Thyroid gland (tissue), 4 donors: Measurements from ENCODE around the gene NXPH4. TPM values are rescaled to one million over a fixed set of nuclear protein-coding genes. Genes with fewer than 3 reads are reported as not detected.

ENCODE experiments used
- DNase-seq, 2 donors: peaks; one replicate each; pipeline ENCODE4 v3.0.0-alpha.2; 2019
- H3K27ac ChIP-seq, 3 donors: fragments of 200-600 bp; sonication (generic); 1 replicate in 2 of 3; 2 replicates in 1 of 3; pipeline ENCODE4 v1.5.1; 2016 to 2019; ENCODE audit warnings: mild to moderate bottlenecking in 1 of 3, moderate library complexity in 1 of 3
- H3K27me3 ChIP-seq: fragments of 200-600 bp; sonication (generic); one replicate; pipeline ENCODE4 v1.5.1; 2019
- H3K36me3 ChIP-seq, 2 donors: fragments of 200-600 bp; sonication (generic); one replicate each; pipeline ENCODE4 v1.5.1; 2016 to 2019
- H3K4me1 ChIP-seq, 2 donors: fragments of 200-600 bp; sonication (generic); one replicate each; pipeline ENCODE4 v1.5.1; 2017 to 2019
- H3K4me3 ChIP-seq, 3 donors: fragments of 200-600 bp; sonication (generic); replicated peaks in 1 of 3; 1 replicate in 2 of 3; 2 replicates in 1 of 3; pipeline ENCODE4 v1.5.1; 2016; ENCODE audit warnings: mild to moderate bottlenecking in 1 of 3
- H3K9me3 ChIP-seq: fragments of 200-600 bp; sonication (generic); one replicate; pipeline ENCODE4 v1.5.1; 2017
- CTCF ChIP-seq, 6 experiments: fragments of 200-600 bp in 3 of 6; fragments of 450-650 bp in 3 of 6; sonication (generic) in 3 of 6; IDR thresholded peaks; one replicate each; pipeline ENCODE4 v1.5.1; 2016 to 2019; ENCODE audit warnings: antibody characterized with exemption in 6 of 6, mild to moderate bottlenecking in 2 of 6, inconsistent platforms in 1 of 6, moderate library complexity in 1 of 6
- POLR2A ChIP-seq, 2 donors: fragments of 450-650 bp; IDR thresholded peaks; one replicate each; pipeline ENCODE4 v1.6.1; 2017; ENCODE audit warnings: antibody characterized with exemption in 2 of 2, mild to moderate bottlenecking in 2 of 2, moderate library complexity in 1 of 2
- WGBS, 2 donors: methylation state at CpG; one replicate each; pipeline ENCODE4 v1.1.5; 2017; 5-methylcytosine and 5-hydroxymethylcytosine counted together
- intact Hi-C: fragments of 100-400 bp; cut with DNase I; formaldehyde crosslinking; loops from one replicate; pipeline ENCODE4 v1.15.1; 2023
- total RNA-seq, 4 donors: library from RNA; depleted of rRNA; stranded (reverse); fragments of >200 nt; gene quantifications; one replicate each; pipeline ENCODE4 v1.2.3, GENCODE V29; 2016

Gene NXPH4
- total RNA-seq, 4 donors from 2014 or later: 0.27 TPM; not detected in 3

GRCh38 chr12:57199191-57199590 lies 17.4 kb upstream of the NXPH4 start:
- intact Hi-C loops: no loop called here
- Histone ChIP-seq H3K9me3 (no peaks in the 10 kb centered on the region), H3K4me3 (no peak overlapping the region), H3K27ac (no peak overlapping the region), H3K27me3 (no peaks in the 10 kb centered on the region), H3K4me1 (no peaks in the 10 kb centered on the region), H3K36me3 (peaks cover 75 to 86% of the 10 kb centered on the region in 2 donors)
- 74 to 80% methylated on average over 4 to 6 of the region's 15 CpGs for WGBS, 2 donors
- TF ChIP-seq CTCF (IDR thresholded peaks at IDR 0.05): no peak
- TF ChIP-seq POLR2A (IDR thresholded peaks at IDR 0.05): no peak
- DNase-seq: no peak

GRCh38 chr12:57200497-57200896 lies 16.1 kb upstream of the NXPH4 start:
- peaks cover 64 to 82% of the 10 kb centered on the region in 2 donors for H3K36me3 ChIP-seq
- intact Hi-C loops: no loop called here
- TF ChIP-seq CTCF (IDR thresholded peaks at IDR 0.05) (no peak), POLR2A (IDR thresholded peaks at IDR 0.05) (no peak)
- H3K4me1 ChIP-seq: no peaks in the 10 kb centered on the region
- no peak for DNase-seq
- no peaks in the 10 kb centered on the region for H3K27me3 ChIP-seq
- 96 to 97% methylated on average over 4 to 12 of the region's 15 CpGs for WGBS, 2 donors
- no peak overlapping the region for H3K27ac ChIP-seq
- no peak overlapping the region for H3K4me3 ChIP-seq
- no peaks in the 10 kb centered on the region for H3K9me3 ChIP-seq

- Histone ChIP-seq H3K9me3 (no peaks in the 10 kb centered on the region), H3K4me1 (no peaks in the 10 kb centered on the region), H3K27me3 (no peaks in the 10 kb centered on the region), H3K4me3 (no peak overlapping the region), H3K27ac (no peak overlapping the region), H3K36me3 (peaks cover 57 to 81% of the 10 kb centered on the region in 2 donors)
- intact Hi-C loops: no loop called here
- TF ChIP-seq CTCF (IDR thresholded peaks at IDR 0.05) (no peak), POLR2A (IDR thresholded peaks at IDR 0.05) (no peak)
- WGBS, 2 donors: 90 to 92% methylated on average over 8 of the region's 8 CpGs
- no peak for DNase-seq
Measured at GRCh38 chr12:57201219-57201618, 15.4 kb upstream of the NXPH4 start.

- Histone ChIP-seq H3K4me3 (no peak overlapping the region), H3K27ac (no peak overlapping the region), H3K27me3 (no peaks in the 10 kb centered on the region), H3K36me3 (peaks cover 59 to 77% of the 10 kb centered on the region in 2 donors), H3K4me1 (no peaks in the 10 kb centered on the region), H3K9me3 (no peaks in the 10 kb centered on the region)
- 87 to 88% methylated on average over 15 to 16 of the region's 16 CpGs for WGBS, 2 donors
- TF ChIP-seq CTCF (IDR thresholded peaks at IDR 0.05) (no peak), POLR2A (IDR thresholded peaks at IDR 0.05) (no peak)
- intact Hi-C loops: no loop called here
- no peak for DNase-seq
Measured at GRCh38 chr12:57201631-57202030, 15.0 kb upstream of the NXPH4 start.

GRCh38 chr12:57202321-57202720 lies 14.3 kb upstream of the NXPH4 start:
- Histone ChIP-seq H3K4me3 (no peak overlapping the region), H3K27me3 (no peaks in the 10 kb centered on the region), H3K36me3 (peaks cover 54 to 70% of the 10 kb centered on the region in 2 donors), H3K4me1 (no peaks in the 10 kb centered on the region), H3K27ac (no peak overlapping the region), H3K9me3 (no peaks in the 10 kb centered on the region)
- DNase-seq: no peak
- intact Hi-C loops: no loop called here
- WGBS, 2 donors: 92 to 94% methylated on average over 18 to 19 of the region's 19 CpGs
- TF ChIP-seq CTCF (IDR thresholded peaks at IDR 0.05): no peak
- TF ChIP-seq POLR2A (IDR thresholded peaks at IDR 0.05): no peak
